Ishikawa (cell line): Measurements from ENCODE around the gene ASTN2.

Experiments used
- CEBPB ChIP-seq: IDR thresholded peaks from 2 replicates; pipeline ENCODE4 v1.6.1; 2012
- CREB1 ChIP-seq: IDR thresholded peaks from 2 replicates; pipeline ENCODE4 v1.6.1; 2012; ENCODE audit warnings: low read depth
- EGR1 ChIP-seq: IDR thresholded peaks from 2 replicates; pipeline ENCODE4 v1.6.1; 2012
- EP300 ChIP-seq: IDR thresholded peaks from 2 replicates; pipeline ENCODE4 v1.6.1; 2012; ENCODE audit warnings: borderline replicate concordance
- FOXM1 ChIP-seq: IDR thresholded peaks from 2 replicates; pipeline ENCODE4 v1.6.1; 2012; ENCODE audit warnings: low read depth, borderline replicate concordance
- NFIC ChIP-seq: IDR thresholded peaks from 2 replicates; pipeline ENCODE4 v1.6.1; 2012
- RAD21 ChIP-seq: IDR thresholded peaks from 2 replicates; pipeline ENCODE4 v1.6.1; 2012; ENCODE audit warnings: low read depth
- TAF1 ChIP-seq: IDR thresholded peaks from 2 replicates; pipeline ENCODE4 v1.6.1; 2012; ENCODE audit warnings: low read depth, mild to moderate bottlenecking
- TCF12 ChIP-seq: IDR thresholded peaks from 2 replicates; pipeline ENCODE4 v1.6.1; 2012; ENCODE audit warnings: low read depth
- TEAD4 ChIP-seq: IDR thresholded peaks from 2 replicates; pipeline ENCODE4 v1.6.1; 2012
- USF1 ChIP-seq: IDR thresholded peaks from 2 replicates; pipeline ENCODE4 v1.6.1; 2012
- YY1 ChIP-seq: IDR thresholded peaks from 2 replicates; pipeline ENCODE4 v1.6.1; 2012; ENCODE audit warnings: low read depth
- ZBTB7A ChIP-seq: IDR thresholded peaks from 2 replicates; pipeline ENCODE4 v1.6.1; 2012; ENCODE audit warnings: low read depth
- TF ChIP-seq, protein P1 (sequence below): IDR thresholded peaks from 2 replicates; pipeline ENCODE4 v1.6.1; 2012; ENCODE audit warnings: low read depth, mild to moderate bottlenecking
- TF ChIP-seq, protein P2 (sequence below): IDR thresholded peaks from 2 replicates; pipeline ENCODE4 v1.6.1; 2012

ASTN2 gene

GRCh38 chr9:117060963-117061362 is 353.9 kb downstream of the ASTN2 start:
- no peak for TF ChIP-seq CEBPB

GRCh38 chr9:117050007-117050406 is 364.9 kb downstream of the ASTN2 start:
- TF ChIP-seq EP300 (no peak), FOXM1 (no peak), NFIC (no peak), CEBPB (no peak), USF1 (no peak), RAD21 (no peak), YY1 (no peak), EGR1 (no peak), ZBTB7A (no peak), CREB1 (no peak), TCF12 (no peak), TAF1 (no peak)
- TF ChIP-seq, protein P1, sequence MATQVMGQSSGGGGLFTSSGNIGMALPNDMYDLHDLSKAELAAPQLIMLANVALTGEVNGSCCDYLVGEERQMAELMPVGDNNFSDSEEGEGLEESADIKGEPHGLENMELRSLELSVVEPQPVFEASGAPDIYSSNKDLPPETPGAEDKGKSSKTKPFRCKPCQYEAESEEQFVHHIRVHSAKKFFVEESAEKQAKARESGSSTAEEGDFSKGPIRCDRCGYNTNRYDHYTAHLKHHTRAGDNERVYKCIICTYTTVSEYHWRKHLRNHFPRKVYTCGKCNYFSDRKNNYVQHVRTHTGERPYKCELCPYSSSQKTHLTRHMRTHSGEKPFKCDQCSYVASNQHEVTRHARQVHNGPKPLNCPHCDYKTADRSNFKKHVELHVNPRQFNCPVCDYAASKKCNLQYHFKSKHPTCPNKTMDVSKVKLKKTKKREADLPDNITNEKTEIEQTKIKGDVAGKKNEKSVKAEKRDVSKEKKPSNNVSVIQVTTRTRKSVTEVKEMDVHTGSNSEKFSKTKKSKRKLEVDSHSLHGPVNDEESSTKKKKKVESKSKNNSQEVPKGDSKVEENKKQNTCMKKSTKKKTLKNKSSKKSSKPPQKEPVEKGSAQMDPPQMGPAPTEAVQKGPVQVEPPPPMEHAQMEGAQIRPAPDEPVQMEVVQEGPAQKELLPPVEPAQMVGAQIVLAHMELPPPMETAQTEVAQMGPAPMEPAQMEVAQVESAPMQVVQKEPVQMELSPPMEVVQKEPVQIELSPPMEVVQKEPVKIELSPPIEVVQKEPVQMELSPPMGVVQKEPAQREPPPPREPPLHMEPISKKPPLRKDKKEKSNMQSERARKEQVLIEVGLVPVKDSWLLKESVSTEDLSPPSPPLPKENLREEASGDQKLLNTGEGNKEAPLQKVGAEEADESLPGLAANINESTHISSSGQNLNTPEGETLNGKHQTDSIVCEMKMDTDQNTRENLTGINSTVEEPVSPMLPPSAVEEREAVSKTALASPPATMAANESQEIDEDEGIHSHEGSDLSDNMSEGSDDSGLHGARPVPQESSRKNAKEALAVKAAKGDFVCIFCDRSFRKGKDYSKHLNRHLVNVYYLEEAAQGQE: no peak
- TF ChIP-seq, protein P2, sequence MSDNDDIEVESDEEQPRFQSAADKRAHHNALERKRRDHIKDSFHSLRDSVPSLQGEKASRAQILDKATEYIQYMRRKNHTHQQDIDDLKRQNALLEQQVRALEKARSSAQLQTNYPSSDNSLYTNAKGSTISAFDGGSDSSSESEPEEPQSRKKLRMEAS: no peak

DNA sequence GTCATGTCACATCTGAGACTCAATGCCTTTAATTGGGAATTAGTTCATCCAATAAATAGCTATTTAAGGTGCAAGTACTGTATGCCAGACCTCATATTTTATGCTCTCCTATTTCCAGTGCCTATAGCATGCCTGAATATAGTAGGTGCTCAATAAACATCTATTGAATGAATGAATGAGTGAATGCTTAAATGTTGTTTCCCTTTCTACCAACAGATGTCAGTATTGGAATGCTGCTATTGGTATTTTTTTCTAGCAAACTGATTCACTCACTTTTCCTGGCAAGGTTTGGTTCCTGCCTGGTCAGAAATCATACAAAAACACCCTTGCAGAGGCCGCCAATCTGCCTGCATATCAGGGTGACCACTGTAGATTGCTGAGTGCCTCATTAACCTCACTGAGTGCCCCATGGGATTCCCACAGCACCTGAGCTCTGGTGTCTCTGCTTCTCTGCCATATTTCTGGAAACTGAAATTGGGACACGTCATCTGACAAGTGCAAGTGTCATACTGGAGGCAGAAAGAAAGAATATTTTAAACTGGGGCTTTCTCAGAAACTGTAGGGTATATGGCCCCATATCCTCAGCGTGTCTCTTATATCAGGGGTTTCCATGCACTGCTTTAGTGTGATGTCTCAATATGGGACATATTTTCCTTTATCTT is 368.1 kb downstream of the ASTN2 start:
- TF ChIP-seq RAD21: peak; percentile 7; the same call in 1 of the 2 replicates
- no peak for TF ChIP-seq FOXM1

DNA sequence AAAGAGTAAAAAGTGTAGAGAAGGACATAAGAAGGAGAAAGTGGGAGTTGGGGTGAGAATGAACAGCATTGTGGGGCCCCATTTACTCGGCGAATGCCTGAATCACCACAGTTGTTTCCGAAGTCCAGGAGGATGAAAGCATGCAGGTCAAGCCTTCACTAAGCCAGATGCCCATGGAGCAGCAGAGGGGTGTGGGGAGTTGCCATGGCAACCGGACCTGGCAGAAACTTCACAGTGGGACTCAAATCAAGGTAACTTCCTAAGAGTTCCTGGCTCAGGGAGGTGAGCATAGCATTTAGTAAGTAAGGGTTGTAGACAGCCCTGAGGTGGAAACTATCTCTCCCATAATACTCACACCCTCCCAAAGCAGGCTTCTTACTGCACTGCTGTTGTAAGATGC is 370.6 kb downstream of the ASTN2 start:
- TF ChIP-seq TEAD4 (no peak), RAD21 (no peak), YY1 (no peak), EGR1 (no peak), ZBTB7A (no peak), TCF12 (no peak), CEBPB (no peak), CREB1 (no peak), FOXM1 (no peak)
- TF ChIP-seq, protein P1: no peak

DNA sequence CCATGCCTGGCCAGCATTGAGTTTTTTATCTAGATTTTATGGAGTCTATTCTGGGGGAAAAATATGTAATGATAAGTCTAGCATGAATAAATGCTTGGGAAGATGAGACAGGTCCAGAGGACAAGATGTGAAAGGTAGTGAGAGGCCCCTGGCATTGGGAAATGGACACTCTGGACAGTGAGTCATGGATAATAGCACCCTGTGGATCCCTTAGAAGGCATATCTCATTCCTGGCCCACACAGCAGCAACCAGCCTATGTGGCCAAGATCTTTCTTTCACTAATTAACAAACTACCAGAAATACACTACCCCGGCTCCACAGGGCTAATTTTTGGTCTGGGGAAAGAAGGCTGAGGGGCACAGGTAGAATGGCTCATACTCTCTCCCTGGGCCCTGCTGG is 371.7 kb downstream of the ASTN2 start:
- no peak for TF ChIP-seq EGR1

DNA sequence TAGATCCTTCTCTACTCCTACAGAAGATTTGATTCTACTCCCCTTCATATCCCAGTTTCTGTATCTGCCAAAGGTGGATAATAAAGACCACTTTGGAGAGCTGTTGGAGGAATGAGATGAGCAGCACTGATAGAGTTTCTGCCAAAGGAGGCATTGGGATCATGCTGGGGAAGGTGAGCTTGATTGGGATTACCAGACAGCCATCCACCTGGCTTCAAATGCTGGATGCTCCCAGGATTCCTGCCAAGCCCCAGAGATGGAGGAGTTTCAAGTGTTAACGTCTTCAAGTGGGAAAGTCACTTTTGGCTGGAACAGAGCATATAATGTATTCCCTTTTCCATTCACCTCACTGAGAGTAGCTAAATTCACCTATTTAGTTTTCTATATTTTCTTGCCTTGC is 379.3 kb downstream of the ASTN2 start:
- TF ChIP-seq USF1 (no peak), YY1 (no peak), EGR1 (no peak), TAF1 (no peak), ZBTB7A (no peak), CEBPB (no peak), TEAD4 (no peak), EP300 (no peak), NFIC (no peak), RAD21 (no peak), TCF12 (no peak), CREB1 (no peak), FOXM1 (no peak)
- TF ChIP-seq, protein P1: no peak
- TF ChIP-seq, protein P2: no peak
